Muscle of leg (tissue), 11 donors: ENCODE data around the gene COL26A1. TPM values are rescaled to one million over a fixed set of nuclear protein-coding genes. Genes with fewer than 3 reads are reported as not detected.

Experiments
- DNase-seq: peaks from one replicate; pipeline ENCODE4 v3.0.0; 2013
- H3K27ac ChIP-seq: one replicate; pipeline ENCODE4 v1.5.1; 2013; ENCODE audit warnings: mild to moderate bottlenecking, low read length, control low read depth
- H3K27me3 ChIP-seq: one replicate; pipeline ENCODE4 v1.6.1; 2013; ENCODE audit warnings: low read length; ENCODE audit not compliant: control insufficient read depth, insufficient read depth
- H3K36me3 ChIP-seq: one replicate; pipeline ENCODE4 v1.6.1; 2013; ENCODE audit warnings: low read length; ENCODE audit not compliant: control insufficient read depth, insufficient read depth
- H3K4me1 ChIP-seq: one replicate; pipeline ENCODE4 v1.6.1; 2013; ENCODE audit warnings: low read length; ENCODE audit not compliant: control insufficient read depth, insufficient read depth
- H3K4me3 ChIP-seq: one replicate; pipeline ENCODE4 v1.5.1; 2013; ENCODE audit warnings: low read length, control low read depth
- H3K9me3 ChIP-seq: replicated peaks from 2 replicates; pipeline ENCODE4 v1.6.1; 2013; ENCODE audit warnings: low read depth, low read length; ENCODE audit not compliant: control insufficient read depth
- WGBS: methylation state at CpG from one replicate; pipeline ENCODE4 v1.1.5; 2013; ENCODE audit warnings: missing lambda C conversion rate; ENCODE audit not compliant: insufficient coverage; 5-methylcytosine and 5-hydroxymethylcytosine counted together
- polyA plus RNA-seq, 8 donors: library from polyadenylated mRNA; unstranded; fragments of 120-200 nt; gene quantifications; one replicate each; pipeline versions ENCODE4 v1.2.1 to v1.2.3, GENCODE V29; 2013; ENCODE audit warnings: inconsistent platforms in 1 of 8, low replicate concordance in 1 of 8; ENCODE audit not compliant: insufficient read length in 8 of 8, insufficient read depth in 1 of 8
- total RNA-seq: library from RNA; stranded (reverse); fragments of 120-200 nt; gene quantifications from one replicate; pipeline ENCODE4 v1.2.4, GENCODE V29; 2013

The COL26A1 gene
- total and polyA plus RNA-seq, 9 donors: 0.84 to 5.3 (median 3.4) TPM

GRCh38 chr7:101436857-101437576, 74.3 kb downstream of the COL26A1 start:
- H3K4me1 ChIP-seq: peaks cover 11% of the 10 kb centered on the region
- H3K4me3 ChIP-seq: no peak overlapping the region
- no peak overlapping the region for H3K27ac ChIP-seq
- H3K27me3 ChIP-seq: peaks cover 14% of the 10 kb centered on the region
- no peaks in the 10 kb centered on the region for H3K9me3 ChIP-seq
- DNase-seq: no peak
- H3K36me3 ChIP-seq: no peaks in the 10 kb centered on the region
- 61% methylated on average over 13 of the region's 19 CpGs for WGBS

- peaks cover 2% of the 10 kb centered on the region for H3K27me3 ChIP-seq
- H3K4me1 ChIP-seq: no peaks in the 10 kb centered on the region
- H3K9me3 ChIP-seq: no peaks in the 10 kb centered on the region
- WGBS: 38% methylated on average over 5 of the region's 7 CpGs
- no peaks in the 10 kb centered on the region for H3K36me3 ChIP-seq
- no peak for DNase-seq
- no peak overlapping the region for H3K4me3 ChIP-seq
- H3K27ac ChIP-seq: no peak overlapping the region
Measured at GRCh38 chr7:101441890-101442289, 79.2 kb downstream of the COL26A1 start.

- Histone ChIP-seq H3K27ac (no peak overlapping the region), H3K27me3 (peaks cover 2% of the 10 kb centered on the region), H3K4me1 (peaks cover under 1% of the 10 kb centered on the region), H3K4me3 (no peak overlapping the region), H3K36me3 (no peaks in the 10 kb centered on the region), H3K9me3 (no peaks in the 10 kb centered on the region)
- 63% methylated on average over 14 of the region's 15 CpGs for WGBS
- DNase-seq: no peak
Measured at GRCh38 chr7:101442426-101443070, 79.9 kb downstream of the COL26A1 start.

GRCh38 chr7:101450064-101450463, 87.4 kb downstream of the COL26A1 start:
- H3K4me1 ChIP-seq: peaks cover 8% of the 10 kb centered on the region
- H3K27ac ChIP-seq: no peak overlapping the region
- no CpG with 5 or more reads among the region's 4 CpGs for WGBS
- H3K36me3 ChIP-seq: no peaks in the 10 kb centered on the region
- no peaks in the 10 kb centered on the region for H3K27me3 ChIP-seq
- DNase-seq: no peak
- H3K4me3 ChIP-seq: no peak overlapping the region
- no peaks in the 10 kb centered on the region for H3K9me3 ChIP-seq

- no peak for DNase-seq
- no peaks in the 10 kb centered on the region for H3K27me3 ChIP-seq
- H3K4me1 ChIP-seq: no peaks in the 10 kb centered on the region
- WGBS: 80% methylated on average over 1 of the region's 5 CpGs
- H3K36me3 ChIP-seq: no peaks in the 10 kb centered on the region
- H3K27ac ChIP-seq: no peak overlapping the region
- H3K9me3 ChIP-seq: no peaks in the 10 kb centered on the region
- H3K4me3 ChIP-seq: no peak overlapping the region
Measured at GRCh38 chr7:101453617-101454016, 90.9 kb downstream of the COL26A1 start.

- H3K9me3 ChIP-seq: no peaks in the 10 kb centered on the region
- H3K27ac ChIP-seq: no peak overlapping the region
- no peaks in the 10 kb centered on the region for H3K4me1 ChIP-seq
- H3K27me3 ChIP-seq: no peaks in the 10 kb centered on the region
- no peaks in the 10 kb centered on the region for H3K36me3 ChIP-seq
- no peak for DNase-seq
- 88% methylated on average over 2 of the region's 6 CpGs for WGBS
- H3K4me3 ChIP-seq: no peak overlapping the region
Measured at GRCh38 chr7:101457001-101457750, 94.5 kb downstream of the COL26A1 start.

GRCh38 chr7:101465131-101465530, 102.5 kb downstream of the COL26A1 start:
- DNase-seq: no peak
- no peak overlapping the region for H3K27ac ChIP-seq
- WGBS: 78% methylated on average over 4 of the region's 5 CpGs

GRCh38 chr7:101465576-101466196, 103.0 kb downstream of the COL26A1 start:
- Histone ChIP-seq H3K4me3 (no peak overlapping the region), H3K36me3 (no peaks in the 10 kb centered on the region), H3K27ac (no peak overlapping the region), H3K27me3 (no peaks in the 10 kb centered on the region), H3K9me3 (no peaks in the 10 kb centered on the region), H3K4me1 (no peaks in the 10 kb centered on the region)
- no peak for DNase-seq
- 34% methylated on average over 8 of the region's 9 CpGs for WGBS

More at GRCh38 chr7:101465131-101465530, 102.5 kb downstream of the COL26A1 start:
- no peaks in the 10 kb centered on the region for H3K36me3 ChIP-seq
- H3K4me3 ChIP-seq: no peak overlapping the region
- no peaks in the 10 kb centered on the region for H3K27me3 ChIP-seq
- no peaks in the 10 kb centered on the region for H3K9me3 ChIP-seq
- H3K4me1 ChIP-seq: no peaks in the 10 kb centered on the region

- Histone ChIP-seq H3K36me3 (no peaks in the 10 kb centered on the region), H3K27ac (no peak overlapping the region), H3K27me3 (no peaks in the 10 kb centered on the region), H3K4me3 (no peak overlapping the region), H3K9me3 (no peaks in the 10 kb centered on the region), H3K4me1 (no peaks in the 10 kb centered on the region)
- 43% methylated on average over 5 of the region's 6 CpGs for WGBS
- no peak for DNase-seq
Measured at GRCh38 chr7:101466871-101467270, 104.2 kb downstream of the COL26A1 start.
